Peyer's patch (tissue), 4 donors: ENCODE results near the gene ZDHHC6. TPM values are rescaled to one million over a fixed set of nuclear protein-coding genes. Genes with fewer than 3 reads are reported as not detected.

Experiments used
- DNase-seq, 3 donors: peaks; one replicate each; pipeline ENCODE4 v3.0.0-alpha.2; 2017 to 2019
- H3K27ac ChIP-seq, 4 donors: fragments of 200-600 bp; sonication (generic); one replicate each; pipeline ENCODE4 v1.5.1; 2016 to 2019
- H3K27me3 ChIP-seq, 2 donors: fragments of 200-600 bp; sonication (generic); one replicate each; pipeline ENCODE4 v1.5.1; 2019
- H3K36me3 ChIP-seq, 3 donors: fragments of 200-600 bp; sonication (generic); one replicate each; pipeline ENCODE4 v1.5.1; 2016 to 2019
- H3K4me1 ChIP-seq, 4 donors: fragments of 200-600 bp; sonication (generic); one replicate each; pipeline ENCODE4 v1.5.1; 2016 to 2019
- H3K4me3 ChIP-seq, 4 donors: fragments of 200-600 bp; sonication (generic); 1 replicate in 3 of 4; 2 replicates in 1 of 4; pipeline ENCODE4 v1.5.1; 2016 to 2019; ENCODE audit warnings: mild to moderate bottlenecking in 1 of 4
- H3K9me3 ChIP-seq, 4 donors: fragments of 200-600 bp; sonication (generic); one replicate each; pipeline ENCODE4 v1.5.1; 2016 to 2019; ENCODE audit warnings: mild to moderate bottlenecking in 1 of 4
- CTCF ChIP-seq, 6 experiments: fragments of 450-650 bp in 4 of 6; fragments of 200-600 bp in 2 of 6; sonication (generic) in 1 of 6; IDR thresholded peaks; one replicate each; pipeline ENCODE4 v1.5.1; 2017 to 2019; ENCODE audit warnings: antibody characterized with exemption in 6 of 6, mild to moderate bottlenecking in 3 of 6, moderate library complexity in 1 of 6
- POLR2A ChIP-seq, 2 donors: fragments of 450-650 bp; IDR thresholded peaks; one replicate each; pipeline ENCODE4 v1.5.1; 2017; ENCODE audit warnings: antibody characterized with exemption in 2 of 2, mild to moderate bottlenecking in 2 of 2, moderate library complexity in 2 of 2
- total RNA-seq, 4 donors: library from RNA; depleted of rRNA; stranded (reverse); fragments of >200 nt; gene quantifications; one replicate each; pipeline ENCODE4 v1.1.0, GENCODE V29; 2016

The ZDHHC6 gene
- total RNA-seq, 4 donors from 2014 or later = 28.4 to 53.8 (median 38.7) TPM

GRCh38 chr10:112484399-112484798 is 37.7 kb upstream of the ZDHHC6 start:
- no peaks in the 10 kb centered on the region for H3K4me1 ChIP-seq

GRCh38 chr10:112481602-112482001 is 34.9 kb upstream of the ZDHHC6 start:
- no peak for DNase-seq
- Histone ChIP-seq H3K27me3 (no peaks in the 10 kb centered on the region), H3K27ac (no peak overlapping the region), H3K36me3 (no peaks in the 10 kb centered on the region), H3K4me3 (no peak overlapping the region), H3K9me3 (no peaks in the 10 kb centered on the region), H3K4me1 (no peaks in the 10 kb centered on the region)
- no peak for TF ChIP-seq CTCF (IDR thresholded peaks at IDR 0.05)
- no peak for TF ChIP-seq POLR2A (IDR thresholded peaks at IDR 0.05)

More at GRCh38 chr10:112484399-112484798, 37.7 kb upstream of the ZDHHC6 start:
- Histone ChIP-seq H3K27me3 (no peaks in the 10 kb centered on the region), H3K4me3 (no peak overlapping the region), H3K9me3 (no peaks in the 10 kb centered on the region), H3K27ac (no peak overlapping the region), H3K36me3 (no peaks in the 10 kb centered on the region)
- no peak for TF ChIP-seq POLR2A (IDR thresholded peaks at IDR 0.05)
- TF ChIP-seq CTCF (IDR thresholded peaks at IDR 0.05) = no peak
- no peak for DNase-seq

GRCh38 chr10:112475575-112476218 is 29.0 kb upstream of the ZDHHC6 start:
- H3K27me3 ChIP-seq = no peaks in the 10 kb centered on the region
- TF ChIP-seq CTCF (IDR thresholded peaks at IDR 0.05) (peak in 4 of 6 experiments; percentile 36 to 65 (median 56)), POLR2A (IDR thresholded peaks at IDR 0.05) (no peak)
- no peaks in the 10 kb centered on the region for H3K9me3 ChIP-seq
- H3K4me3 ChIP-seq = no peak overlapping the region
- no peaks in the 10 kb centered on the region for H3K36me3 ChIP-seq
- no peak overlapping the region for H3K27ac ChIP-seq
- DNase-seq = no peak
- H3K4me1 ChIP-seq = peaks cover 0 to 4% (median 0%) of the 10 kb centered on the region in 4 donors

DNA sequence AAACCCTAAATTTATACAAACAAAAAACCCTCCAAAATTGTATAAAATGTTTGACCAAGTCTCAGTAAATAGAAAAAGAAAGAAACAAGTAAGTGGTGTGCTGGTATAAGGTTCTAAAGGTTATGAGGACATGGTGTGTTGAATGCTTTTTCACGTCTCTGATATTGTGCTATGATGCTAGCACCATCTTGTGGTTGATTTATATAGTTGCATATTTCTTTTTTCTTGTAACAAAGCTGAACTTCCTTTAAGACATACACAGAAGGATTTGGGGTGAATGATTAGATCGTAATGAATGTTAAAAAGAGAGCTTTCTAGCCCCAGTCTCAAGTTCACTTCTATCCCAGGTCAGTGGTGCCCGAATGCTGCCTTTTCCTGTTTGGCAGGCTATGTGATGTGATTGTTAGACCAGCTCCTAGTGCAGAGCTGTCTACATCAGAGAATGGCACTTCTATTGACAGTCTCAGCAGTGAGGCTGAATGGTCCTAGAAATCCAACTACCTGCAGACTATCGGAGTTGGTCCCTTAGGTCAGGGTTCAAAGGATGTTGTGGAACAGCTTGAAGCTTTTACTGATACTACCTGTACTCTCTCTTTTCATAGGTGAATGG is 25.3 kb upstream of the ZDHHC6 start:
- Histone ChIP-seq H3K27ac (no peak overlapping the region), H3K9me3 (no peaks in the 10 kb centered on the region), H3K4me3 (no peak overlapping the region), H3K27me3 (no peaks in the 10 kb centered on the region), H3K36me3 (no peaks in the 10 kb centered on the region), H3K4me1 (peaks cover 0 to 4% (median 0%) of the 10 kb centered on the region in 4 donors)
- TF ChIP-seq CTCF (IDR thresholded peaks at IDR 0.05) (peak; percentile 32 to 90 (median 78)), POLR2A (IDR thresholded peaks at IDR 0.05) (no peak)
- no peak for DNase-seq

DNA sequence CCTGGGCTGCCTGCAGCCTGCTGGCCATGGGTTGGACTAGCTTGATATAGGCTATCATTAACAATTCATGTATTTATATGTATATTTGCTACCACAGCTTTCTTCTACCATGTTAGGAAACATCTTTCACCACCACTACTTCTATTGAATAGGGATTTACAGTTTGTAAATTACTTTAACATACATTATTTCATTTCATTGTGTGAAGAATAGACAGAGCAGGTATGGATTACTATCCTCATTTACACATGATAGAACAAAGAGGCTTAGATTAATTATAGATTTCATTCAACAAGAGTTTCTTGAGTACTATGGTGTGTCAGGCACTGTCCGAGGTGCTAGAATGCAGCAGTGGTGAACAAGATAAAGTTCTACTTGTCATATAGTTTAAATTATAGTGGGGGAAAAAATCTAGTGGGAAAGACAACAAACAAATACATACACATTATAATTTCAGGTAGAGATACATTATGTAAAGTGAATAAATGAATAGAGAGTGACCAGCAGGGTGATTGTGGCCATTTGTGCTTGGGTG is 20.9 kb upstream of the ZDHHC6 start:
- TF ChIP-seq CTCF (IDR thresholded peaks at IDR 0.05) (no peak), POLR2A (IDR thresholded peaks at IDR 0.05) (no peak)
- Histone ChIP-seq H3K4me1 (no peaks in the 10 kb centered on the region), H3K27ac (no peak overlapping the region), H3K4me3 (no peak overlapping the region), H3K27me3 (no peaks in the 10 kb centered on the region), H3K9me3 (no peaks in the 10 kb centered on the region), H3K36me3 (peaks cover 0 to 14% (median 0%) of the 10 kb centered on the region in 3 donors)
- no peak for DNase-seq
